Neural cell (in vitro differentiated cells): ENCODE measurements around the gene RPS4Y1. TPM values are rescaled to one million over a fixed set of nuclear protein-coding genes. Genes with fewer than 3 reads are reported as not detected.

Experiments
- H2AFZ ChIP-seq: fragments of 200-600, 300-800 bp; sonication (generic), shearing (Covaris generic); 2 replicates; pipeline ENCODE4 v1.6.0; 2014; ENCODE audit warnings: low read depth, mild to moderate bottlenecking, antibody characterized with exemption, low read length, moderate library complexity
- H3F3A ChIP-seq: fragments of 200-600 bp; shearing (Covaris generic); 2 replicates; pipeline ENCODE4 v1.6.1; 2016; ENCODE audit warnings: mild to moderate bottlenecking, moderate library complexity, mixed read lengths, antibody characterized with exemption, low read length; ENCODE audit not compliant: insufficient read depth, poor library complexity, severe bottlenecking
- H3K27ac ChIP-seq: fragments of 200-600, 300-800 bp; sonication (generic), shearing (Covaris generic); 2 replicates; pipeline ENCODE4 v1.5.1; 2014; ENCODE audit warnings: mild to moderate bottlenecking, low read length, moderate library complexity
- H3K27me3 ChIP-seq: fragments of 300-800, 200-600 bp; sonication (generic), shearing (Covaris generic); 2 replicates; pipeline ENCODE4 v1.6.0; 2014; ENCODE audit warnings: mild to moderate bottlenecking, low read depth, low read length, moderate library complexity; ENCODE audit not compliant: insufficient read depth
- H3K36me3 ChIP-seq: fragments of 300-800, 200-600 bp; sonication (generic), shearing (Covaris generic); 2 replicates; pipeline ENCODE4 v1.5.1; 2014; ENCODE audit warnings: mild to moderate bottlenecking, antibody characterized with exemption, low read length, moderate library complexity; ENCODE audit not compliant: insufficient read depth
- H3K4me2 ChIP-seq: fragments of 300-800, 200-600 bp; sonication (generic), shearing (Covaris generic); 2 replicates; pipeline ENCODE4 v1.6.0; 2014; ENCODE audit warnings: mild to moderate bottlenecking, low read length
- H3K4me3 ChIP-seq: fragments of 300-800, 200-600 bp; sonication (generic), shearing (Covaris generic); 2 replicates; pipeline ENCODE4 v1.5.1; 2014; ENCODE audit warnings: mild to moderate bottlenecking, low read length, moderate library complexity
- H3K79me2 ChIP-seq: fragments of 200-600 bp; shearing (Covaris generic); replicated peaks from 2 replicates; pipeline ENCODE4 v1.6.0; 2014; ENCODE audit warnings: mild to moderate bottlenecking, low read length, moderate library complexity; ENCODE audit not compliant: insufficient read depth
- H3K9ac ChIP-seq: fragments of 300-800, 200-600 bp; sonication (generic), shearing (Covaris generic); 2 replicates; pipeline ENCODE4 v1.6.1; 2016; ENCODE audit warnings: mild to moderate bottlenecking, low read length, mixed read lengths
- H3K9me2 ChIP-seq: fragments of 200-600 bp; shearing (Covaris generic); 2 replicates; pipeline ENCODE4 v1.6.1; 2016; ENCODE audit warnings: mild to moderate bottlenecking, low read length, mixed read lengths; ENCODE audit not compliant: insufficient read depth
- H3K9me3 ChIP-seq: fragments of 200-600, 300-800 bp; sonication (generic), shearing (Covaris generic); 2 replicates; pipeline ENCODE4 v1.6.1; 2016; ENCODE audit warnings: mild to moderate bottlenecking, mixed run types, low read length, moderate library complexity, mixed read lengths
- H4K20me1 ChIP-seq: fragments of 200-600 bp; shearing (Covaris generic); 2 replicates; pipeline ENCODE4 v1.6.1; 2016; ENCODE audit warnings: mild to moderate bottlenecking, mixed run types; ENCODE audit not compliant: insufficient read depth
- CTCF ChIP-seq: fragments of 450-650 bp; IDR thresholded peaks from 2 replicates; pipeline ENCODE4 v1.5.1; 2014; ENCODE audit warnings: antibody characterized with exemption, mild to moderate bottlenecking, moderate library complexity; ENCODE audit not compliant: poor library complexity, severe bottlenecking
- EP300 ChIP-seq: fragments of 450-650 bp; conservative IDR thresholded peaks from 2 replicates; pipeline ENCODE4 v1.6.1; 2014; ENCODE audit warnings: antibody characterized with exemption, mild to moderate bottlenecking, moderate library complexity; ENCODE audit not compliant: poor library complexity, severe bottlenecking
- EZH2 ChIP-seq: fragments of 200-600, 300-800 bp; shearing (Covaris generic), sonication (generic); IDR thresholded peaks from 2 replicates; pipeline ENCODE4 v1.6.1; 2014; ENCODE audit warnings: antibody characterized with exemption, low read length, borderline replicate concordance, mild to moderate bottlenecking; ENCODE audit not compliant: insufficient read depth, poor library complexity, severe bottlenecking
- MXI1 ChIP-seq: fragments of 450-650 bp; conservative IDR thresholded peaks from 2 replicates; pipeline ENCODE4 v1.6.1; 2014; ENCODE audit warnings: antibody characterized with exemption, mild to moderate bottlenecking; ENCODE audit not compliant: poor library complexity, severe bottlenecking
- POLR2AphosphoS5 ChIP-seq: IDR thresholded peaks from 2 replicates; pipeline ENCODE4 v1.6.1; 2012
- RAD21 ChIP-seq: fragments of 450-650 bp; conservative IDR thresholded peaks from 2 replicates; pipeline ENCODE4 v1.6.1; 2014; ENCODE audit warnings: antibody characterized with exemption, mild to moderate bottlenecking, moderate library complexity
- REST ChIP-seq: IDR thresholded peaks from 2 replicates; pipeline ENCODE4 v1.6.1; 2012; ENCODE audit warnings: borderline replicate concordance
- SMC3 ChIP-seq: fragments of 450-650 bp; conservative IDR thresholded peaks from 2 replicates; pipeline ENCODE4 v1.6.1; 2014; ENCODE audit warnings: antibody characterized with exemption, mild to moderate bottlenecking, moderate library complexity; ENCODE audit not compliant: poor library complexity
- TAF1 ChIP-seq: IDR thresholded peaks from 2 replicates; pipeline ENCODE4 v1.6.1; 2012; ENCODE audit warnings: low read depth
- polyA minus RNA-seq: library from RNA; depleted of rRNA, polyadenylated mRNA; stranded (reverse); fragments of >200 nt; gene quantifications from 2 replicates; pipeline ENCODE4 v1.2.3, GENCODE V29; 2014
- polyA plus RNA-seq: library from polyadenylated mRNA; depleted of rRNA; stranded (reverse); fragments of >200 nt; gene quantifications from 2 replicates; pipeline ENCODE4 v1.2.3, GENCODE V29; 2014

The RPS4Y1 gene
- 190 and 224 TPM in 2 replicates for polyA plus RNA-seq
- polyA minus RNA-seq = 57.5 and 71.2 TPM in 2 replicates

GRCh38 chrY:2841471-2841893 lies at the start of gene RPS4Y1:
Gene RPS4Y1 (plus strand): TSS chrY:2841602. CDS start chrY:2841625, 23 bp downstream.
- no peaks in the 10 kb centered on the region for H3K9me3 ChIP-seq
- peak within 1 kb of the TSS; percentile 31 for H3K27ac ChIP-seq
- no peaks in the 10 kb centered on the region for H3K9me2 ChIP-seq
- peak within 1 kb of the TSS; percentile 60 for H2AFZ ChIP-seq
- peak within 1 kb of the TSS; percentile 65 for H3K4me3 ChIP-seq
- peak within 1 kb of the TSS; percentile 19 for H3K4me2 ChIP-seq
- no peaks in the 10 kb centered on the region for H3K27me3 ChIP-seq
- no peaks in the 10 kb centered on the region for H4K20me1 ChIP-seq
- TF ChIP-seq POLR2AphosphoS5 = peak; percentile 49
- TF ChIP-seq SMC3 = no peak
- no peaks in the 10 kb centered on the region for H3K36me3 ChIP-seq
- H3K9ac ChIP-seq = peak within 1 kb of the TSS; percentile 54
- no peaks in the 10 kb centered on the region for H3K79me2 ChIP-seq
- H3F3A ChIP-seq = no peaks in the 10 kb centered on the region

- H3K4me2 ChIP-seq = no peak overlapping the region
- H3K9ac ChIP-seq = no peak overlapping the region
- no peaks in the 10 kb centered on the region for H3K9me3 ChIP-seq
- H3K4me3 ChIP-seq = no peak overlapping the region
- TF ChIP-seq POLR2AphosphoS5 = no peak
- TF ChIP-seq REST = no peak
- no peaks in the 10 kb centered on the region for H3K36me3 ChIP-seq
- no peaks in the 10 kb centered on the region for H3K9me2 ChIP-seq
- no peaks in the 10 kb centered on the region for H3K79me2 ChIP-seq
- H3K27ac ChIP-seq = no peak overlapping the region
- no peaks in the 10 kb centered on the region for H4K20me1 ChIP-seq
- no peaks in the 10 kb centered on the region for H3F3A ChIP-seq
- H2AFZ ChIP-seq = no peak overlapping the region
- no peaks in the 10 kb centered on the region for H3K27me3 ChIP-seq
Observed at GRCh38 chrY:2796977-2797523, 44.4 kb upstream of the RPS4Y1 start.

GRCh38 chrY:2797991-2798390 lies 43.4 kb upstream of the RPS4Y1 start:
- Histone ChIP-seq H3K9me3 (no peaks in the 10 kb centered on the region), H2AFZ (no peak overlapping the region), H4K20me1 (no peaks in the 10 kb centered on the region)

GRCh38 chrY:2800246-2800645 lies 41.2 kb upstream of the RPS4Y1 start:
- Histone ChIP-seq H3K9me2 (no peaks in the 10 kb centered on the region), H3K9me3 (no peaks in the 10 kb centered on the region), H3K4me2 (no peak overlapping the region), H3K4me3 (no peak overlapping the region), H3F3A (no peaks in the 10 kb centered on the region), H3K27me3 (no peaks in the 10 kb centered on the region), H3K27ac (no peak overlapping the region), H2AFZ (no peak overlapping the region), H3K36me3 (no peaks in the 10 kb centered on the region), H3K9ac (no peak overlapping the region), H4K20me1 (no peaks in the 10 kb centered on the region), H3K79me2 (no peaks in the 10 kb centered on the region)
- TF ChIP-seq SMC3 (no peak), TAF1 (no peak), CTCF (no peak), RAD21 (no peak), EZH2 (no peak), REST (no peak), POLR2AphosphoS5 (no peak), EP300 (no peak)

More at GRCh38 chrY:2797991-2798390, 43.4 kb upstream of the RPS4Y1 start:
- H3K4me3 ChIP-seq = no peak overlapping the region
- TF ChIP-seq EP300 (no peak), MXI1 (no peak), EZH2 (no peak)
- H3F3A ChIP-seq = no peaks in the 10 kb centered on the region
- no peaks in the 10 kb centered on the region for H3K27me3 ChIP-seq
- no peak overlapping the region for H3K27ac ChIP-seq
- no peaks in the 10 kb centered on the region for H3K79me2 ChIP-seq
- no peaks in the 10 kb centered on the region for H3K36me3 ChIP-seq
- H3K9me2 ChIP-seq = no peaks in the 10 kb centered on the region
- no peak overlapping the region for H3K9ac ChIP-seq
- no peak overlapping the region for H3K4me2 ChIP-seq
